Astrocyte (in vitro differentiated cells and primary cell): ENCODE results near the gene HNRNPA2B1. TPM values are rescaled to one million over a fixed set of nuclear protein-coding genes. Genes with fewer than 3 reads are reported as not detected.

Experiments
- DNase-seq: peaks from one replicate; pipeline ENCODE4 v3.0.0-alpha.2; 2010; ENCODE audit warnings: low read depth
- FAIRE-seq: peaks from 2 replicates; lab custom pipeline; 2011; peaks lifted over from hg19 to GRCh38; lab: Jason Lieb, UNC
- H2AFZ ChIP-seq: 2 replicates; pipeline ENCODE4 v1.6.0; 2012; ENCODE audit warnings: low read depth, low read length, inconsistent platforms
- H3K27ac ChIP-seq: 2 replicates; pipeline ENCODE4 v1.5.1; 2011; ENCODE audit warnings: low read depth, low read length, inconsistent platforms
- H3K27me3 ChIP-seq: 2 replicates; pipeline ENCODE4 v1.6.0; 2011; ENCODE audit warnings: low read length, inconsistent platforms; ENCODE audit not compliant: insufficient read depth
- H3K36me3 ChIP-seq: 2 replicates; pipeline ENCODE4 v1.5.1; 2011; ENCODE audit warnings: low read length, inconsistent platforms; ENCODE audit not compliant: insufficient read depth
- H3K4me1 ChIP-seq: 2 replicates; pipeline ENCODE4 v1.5.1; 2011; ENCODE audit warnings: low read length, inconsistent platforms; ENCODE audit not compliant: insufficient read depth
- H3K4me2 ChIP-seq: 2 replicates; pipeline ENCODE4 v1.6.0; 2012; ENCODE audit warnings: low read length, inconsistent platforms
- H3K4me3 ChIP-seq: 2 replicates; pipeline ENCODE4 v1.5.1; 2011; ENCODE audit warnings: low read depth, mild to moderate bottlenecking, low read length, inconsistent platforms; ENCODE audit not compliant: insufficient read depth
- H3K79me2 ChIP-seq: 2 replicates; pipeline ENCODE4 v1.6.0; 2012; ENCODE audit warnings: mild to moderate bottlenecking, low read length, inconsistent platforms; ENCODE audit not compliant: insufficient read depth
- H3K9ac ChIP-seq: 2 replicates; pipeline ENCODE4 v1.6.0; 2012; ENCODE audit warnings: mild to moderate bottlenecking, low read length, inconsistent platforms
- H3K9me3 ChIP-seq: 2 replicates; pipeline ENCODE4 v1.5.1; 2012; ENCODE audit warnings: low read depth, mild to moderate bottlenecking, low read length, inconsistent platforms; ENCODE audit not compliant: insufficient read depth
- H4K20me1 ChIP-seq: 2 replicates; pipeline ENCODE4 v1.6.0; 2012; ENCODE audit warnings: low read length, inconsistent platforms; ENCODE audit not compliant: insufficient read depth
- H3K27ac Mint-ChIP-seq: one replicate; pipeline ENCODE4 v1.8.0; 2021; ENCODE audit warnings: mild to moderate bottlenecking, mixed read lengths; ENCODE audit not compliant: unreplicated experiment
- H3K27me3 Mint-ChIP-seq: one replicate; pipeline ENCODE4 v1.8.0; 2021; ENCODE audit warnings: low read depth, mixed read lengths; ENCODE audit not compliant: unreplicated experiment
- H3K36me3 Mint-ChIP-seq: one replicate; pipeline ENCODE4 v1.8.0; 2021; ENCODE audit warnings: low read depth, mixed read lengths; ENCODE audit not compliant: unreplicated experiment
- H3K4me1 Mint-ChIP-seq: one replicate; pipeline ENCODE4 v1.8.0; 2021; ENCODE audit warnings: low read depth, mixed read lengths; ENCODE audit not compliant: unreplicated experiment
- H3K4me3 Mint-ChIP-seq: one replicate; pipeline ENCODE4 v1.8.0; 2021; ENCODE audit warnings: mild to moderate bottlenecking, moderate library complexity, mixed read lengths; ENCODE audit not compliant: unreplicated experiment
- H3K9me3 Mint-ChIP-seq: one replicate; pipeline ENCODE4 v1.8.0; 2021; ENCODE audit warnings: mild to moderate bottlenecking, mixed read lengths; ENCODE audit not compliant: unreplicated experiment
- EZH2 ChIP-seq: IDR thresholded peaks from 2 replicates; pipeline ENCODE4 v1.6.1; 2012; ENCODE audit warnings: mild to moderate bottlenecking, low read length, inconsistent platforms; ENCODE audit not compliant: insufficient read depth
- total RNA-seq: library from RNA; stranded (reverse); gene quantifications from 2 replicates; pipeline ENCODE4 v1.2.1, GENCODE V29; 2021
- TF ChIP-seq, protein P1 (sequence below): IDR thresholded peaks from 2 replicates; pipeline ENCODE4 v1.5.1; 2011; ENCODE audit warnings: low read depth, mild to moderate bottlenecking, inconsistent platforms, low read length, moderate library complexity; ENCODE audit not compliant: insufficient read depth

Gene HNRNPA2B1
- total RNA-seq, 1 donor from 2014 or later, result 415 TPM

DNA sequence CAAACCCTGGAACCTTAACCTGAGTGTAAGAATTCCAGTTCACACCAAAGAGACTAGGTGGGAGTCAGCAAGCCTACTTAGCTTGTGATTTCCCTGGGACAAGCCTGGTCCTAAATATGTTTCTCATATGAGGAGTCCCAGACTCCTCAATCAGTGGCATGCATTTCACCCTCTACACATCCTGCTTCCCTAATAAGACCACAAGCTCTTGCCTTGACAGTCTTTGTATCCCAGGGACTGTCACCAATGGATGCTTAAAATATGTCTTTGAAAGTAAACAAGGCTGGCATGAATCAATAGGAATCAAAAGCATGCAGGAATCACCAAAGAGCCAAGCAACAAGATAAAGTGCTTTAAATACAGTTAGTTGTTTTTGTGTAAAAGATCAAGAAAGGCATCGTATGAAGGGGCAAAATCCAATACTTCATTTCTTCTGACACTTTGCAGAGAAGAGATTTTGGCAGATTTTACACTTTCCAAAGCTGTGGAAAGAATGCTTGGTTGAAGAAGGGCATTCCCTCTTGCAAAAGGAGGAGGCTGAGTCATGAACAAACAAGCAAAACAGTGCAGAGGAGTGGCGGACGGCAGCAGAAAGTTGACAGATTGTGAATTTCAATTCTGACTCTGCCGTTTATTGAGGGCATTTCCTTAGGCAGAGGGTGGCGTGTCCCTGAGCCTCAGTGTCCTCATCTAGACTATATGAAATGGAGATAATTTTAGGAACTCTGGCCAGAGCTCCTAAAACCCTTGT is 57.1 kb downstream of the HNRNPA2B1 start:
- Histone ChIP-seq H4K20me1 (no peaks in the 10 kb centered on the region), H3K36me3 (no peaks in the 10 kb centered on the region), H3K79me2 (no peaks in the 10 kb centered on the region), H3K4me2 (peak overlapping the region; percentile 14), H3K9me3 (no peaks in the 10 kb centered on the region), H3K9ac (no peak overlapping the region), H3K4me3 (no peak overlapping the region), H3K27ac (no peak overlapping the region), H2AFZ (no peak overlapping the region), H3K27me3 (no peaks in the 10 kb centered on the region), H3K4me1 (peaks cover 6% of the 10 kb centered on the region)
- Mint-ChIP-seq H3K9me3 (peaks cover 4% of the 10 kb centered on the region), H3K27me3 (no peaks in the 10 kb centered on the region), H3K36me3 (no peaks in the 10 kb centered on the region), H3K4me1 (peaks cover 12% of the 10 kb centered on the region), H3K4me3 (no peak overlapping the region), H3K27ac (no peak overlapping the region)
- TF ChIP-seq, protein P1, sequence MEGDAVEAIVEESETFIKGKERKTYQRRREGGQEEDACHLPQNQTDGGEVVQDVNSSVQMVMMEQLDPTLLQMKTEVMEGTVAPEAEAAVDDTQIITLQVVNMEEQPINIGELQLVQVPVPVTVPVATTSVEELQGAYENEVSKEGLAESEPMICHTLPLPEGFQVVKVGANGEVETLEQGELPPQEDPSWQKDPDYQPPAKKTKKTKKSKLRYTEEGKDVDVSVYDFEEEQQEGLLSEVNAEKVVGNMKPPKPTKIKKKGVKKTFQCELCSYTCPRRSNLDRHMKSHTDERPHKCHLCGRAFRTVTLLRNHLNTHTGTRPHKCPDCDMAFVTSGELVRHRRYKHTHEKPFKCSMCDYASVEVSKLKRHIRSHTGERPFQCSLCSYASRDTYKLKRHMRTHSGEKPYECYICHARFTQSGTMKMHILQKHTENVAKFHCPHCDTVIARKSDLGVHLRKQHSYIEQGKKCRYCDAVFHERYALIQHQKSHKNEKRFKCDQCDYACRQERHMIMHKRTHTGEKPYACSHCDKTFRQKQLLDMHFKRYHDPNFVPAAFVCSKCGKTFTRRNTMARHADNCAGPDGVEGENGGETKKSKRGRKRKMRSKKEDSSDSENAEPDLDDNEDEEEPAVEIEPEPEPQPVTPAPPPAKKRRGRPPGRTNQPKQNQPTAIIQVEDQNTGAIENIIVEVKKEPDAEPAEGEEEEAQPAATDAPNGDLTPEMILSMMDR, result no peak
- no peak for TF ChIP-seq EZH2
- DNase-seq, result peak; percentile 36
- FAIRE-seq, result peak; percentile 63

DNA sequence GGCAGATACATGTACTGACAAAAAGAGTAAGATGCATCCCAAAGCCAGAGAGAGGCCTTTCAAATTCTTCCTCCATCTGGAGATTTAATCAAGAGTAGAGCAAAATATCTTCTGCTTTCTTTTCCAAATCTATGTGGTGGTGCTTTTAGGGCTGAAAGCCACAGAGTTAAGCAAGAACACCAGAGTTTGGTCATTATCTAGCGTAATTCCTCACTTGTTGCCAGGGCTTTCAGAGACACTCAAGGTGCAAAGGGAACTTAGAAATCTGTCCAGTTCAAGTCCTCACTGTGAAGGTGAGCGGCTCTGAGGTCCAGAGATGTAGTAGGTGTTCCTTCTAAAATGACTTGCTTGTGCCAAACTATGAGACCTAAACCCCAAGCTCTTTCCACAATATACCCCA is 59.5 kb downstream of the HNRNPA2B1 start:
- Mint-ChIP-seq H3K27me3 (no peaks in the 10 kb centered on the region), H3K27ac (no peak overlapping the region), H3K4me3 (no peak overlapping the region), H3K36me3 (no peaks in the 10 kb centered on the region), H3K4me1 (peaks cover 12% of the 10 kb centered on the region), H3K9me3 (no peaks in the 10 kb centered on the region)
- no peaks in the 10 kb centered on the region for H3K27me3 ChIP-seq
- TF ChIP-seq EZH2, result no peak
- TF ChIP-seq, protein P1, result no peak
- no peaks in the 10 kb centered on the region for H3K36me3 ChIP-seq
- H3K9me3 ChIP-seq, result no peaks in the 10 kb centered on the region
- H3K9ac ChIP-seq, result no peak overlapping the region
- no peaks in the 10 kb centered on the region for H3K79me2 ChIP-seq
- H3K4me2 ChIP-seq, result no peak overlapping the region
- H3K27ac ChIP-seq, result no peak overlapping the region
- no peaks in the 10 kb centered on the region for H4K20me1 ChIP-seq
- H2AFZ ChIP-seq, result no peak overlapping the region
- FAIRE-seq, result no peak
- no peak overlapping the region for H3K4me3 ChIP-seq
- H3K4me1 ChIP-seq, result peaks cover 6% of the 10 kb centered on the region
- no peak for DNase-seq

DNA sequence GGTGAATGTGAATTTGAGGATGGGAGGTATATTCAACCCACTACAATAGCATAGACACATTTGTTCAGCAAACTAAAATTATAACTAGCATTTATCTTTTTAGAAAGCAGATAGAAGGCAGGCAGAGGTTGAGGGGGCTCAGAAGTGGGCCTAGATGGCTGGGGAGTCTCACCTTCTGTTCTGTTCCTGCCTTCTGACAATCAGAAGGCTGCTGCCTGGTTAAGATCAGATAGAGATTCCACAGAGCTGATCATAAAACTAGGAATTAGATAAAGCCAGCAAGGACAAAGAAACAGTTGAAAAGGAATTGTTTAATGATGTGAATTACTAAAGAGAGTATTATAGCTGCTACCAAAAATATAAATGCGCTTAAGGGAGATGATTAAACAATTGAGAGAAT is 60.2 kb downstream of the HNRNPA2B1 start:
- H3K36me3 Mint-ChIP-seq, result no peaks in the 10 kb centered on the region
- no peaks in the 10 kb centered on the region for H3K79me2 ChIP-seq
- no peaks in the 10 kb centered on the region for H3K9me3 Mint-ChIP-seq

More for the DNA sequence above, 60.2 kb downstream of the HNRNPA2B1 start:
- Mint-ChIP-seq H3K4me1 (peaks cover 12% of the 10 kb centered on the region), H3K4me3 (no peak overlapping the region), H3K27me3 (no peaks in the 10 kb centered on the region), H3K27ac (no peak overlapping the region)
- no peaks in the 10 kb centered on the region for H4K20me1 ChIP-seq
- no peak overlapping the region for H3K4me2 ChIP-seq
- DNase-seq (no peak), FAIRE-seq (no peak)
- peaks cover 6% of the 10 kb centered on the region for H3K4me1 ChIP-seq
- H2AFZ ChIP-seq, result no peak overlapping the region
- no peaks in the 10 kb centered on the region for H3K9me3 ChIP-seq
- no peaks in the 10 kb centered on the region for H3K36me3 ChIP-seq
- H3K9ac ChIP-seq, result no peak overlapping the region
- peaks cover under 1% of the 10 kb centered on the region for H3K27me3 ChIP-seq
- H3K4me3 ChIP-seq, result no peak overlapping the region
- TF ChIP-seq, protein P1, result no peak
- TF ChIP-seq EZH2, result no peak
- H3K27ac ChIP-seq, result no peak overlapping the region
